Stimulated activated CD8-positive, alpha-beta memory T cell treated with anti-CD3 and anti-CD28 coated beads, Interleukin-7, amount 100 ng/mL, for 24 hours (primary cell): ENCODE data around the gene FCRL1.

Experiments used
- DNase-seq: peaks from one replicate; pipeline ENCODE4 v3.0.0-alpha.2; 2020; ENCODE audit warnings: low read depth

FCRL1 gene

DNA sequence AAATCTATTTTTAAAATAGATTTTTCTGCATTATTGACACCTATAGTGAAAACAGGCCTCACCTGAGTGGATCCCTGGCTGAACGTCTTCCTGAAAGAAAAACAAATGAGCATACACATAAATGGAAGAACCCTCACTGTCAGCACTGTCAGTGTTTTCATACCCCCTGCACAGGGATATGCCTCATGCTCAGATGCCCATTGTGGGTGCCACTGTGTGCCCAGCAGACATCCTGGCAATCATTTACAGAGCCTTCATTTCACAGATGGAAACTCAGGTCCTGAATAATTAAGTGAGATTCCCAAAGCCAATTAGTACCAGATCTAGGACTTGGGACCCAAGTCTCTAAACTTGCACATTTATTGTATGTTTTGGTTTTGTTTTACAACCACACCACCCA lies 19.9 kb downstream of the FCRL1 start:
- no peak for DNase-seq

DNA sequence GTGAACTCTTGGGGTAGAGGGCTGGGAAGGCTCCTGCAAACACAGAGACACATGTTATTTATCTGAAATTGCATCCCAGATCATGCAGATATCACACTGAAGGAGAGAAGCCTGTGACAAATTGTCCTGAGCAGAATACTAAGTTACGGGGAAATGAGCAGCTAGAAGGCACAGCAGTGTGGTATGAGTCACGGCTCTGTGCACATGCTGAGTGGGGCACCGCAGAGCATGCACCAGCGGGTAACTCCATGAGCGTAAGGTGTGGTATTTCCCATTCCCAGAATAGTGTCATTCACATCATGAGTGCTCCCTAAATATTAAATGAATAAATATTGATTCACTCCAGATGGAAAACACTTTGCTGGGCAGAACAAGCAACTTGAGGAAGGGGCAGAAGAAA lies 21.7 kb downstream of the FCRL1 start:
- no peak for DNase-seq

GRCh38 chr1:157785248-157785647 lies 34.7 kb downstream of the FCRL1 start:
- DNase-seq, result no peak

DNA sequence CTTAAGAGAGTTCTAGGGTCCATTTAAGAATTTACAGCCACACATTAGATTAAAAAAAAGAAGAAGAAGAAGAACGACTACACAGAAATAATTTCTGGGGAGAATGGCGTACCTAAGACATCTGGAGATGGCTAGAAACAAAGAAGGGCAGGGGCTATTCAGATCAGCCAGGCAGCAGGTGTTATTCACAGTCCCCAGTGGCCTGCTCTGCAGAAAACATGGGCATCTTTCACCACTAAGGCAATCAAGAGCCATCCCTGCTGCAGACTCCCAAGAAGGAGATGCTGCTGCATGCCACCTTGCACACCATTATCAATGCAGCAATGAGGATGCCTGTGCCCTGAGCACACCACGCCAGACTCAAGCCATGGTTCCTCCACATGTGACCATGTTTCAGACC lies 35.1 kb downstream of the FCRL1 start:
- no peak for DNase-seq

GRCh38 chr1:157782931-157783330 lies 37.0 kb downstream of the FCRL1 start:
- DNase-seq, result no peak

- DNase-seq, result no peak
These were observed 38.9 kb downstream of the FCRL1 start for GRCh38 chr1:157781048-157781447.

- no peak for DNase-seq
These were observed 42.9 kb downstream of the FCRL1 start, which contains the start of gene FCRL2 for GRCh38 chr1:157776971-157777391. FCRL2 (minus strand) TSS chr1:157777132; CDS start chr1:157777073, 59 bp downstream.

GRCh38 chr1:157775101-157775870 lies 44.6 kb downstream of the FCRL1 start:
- no peak for DNase-seq

DNA sequence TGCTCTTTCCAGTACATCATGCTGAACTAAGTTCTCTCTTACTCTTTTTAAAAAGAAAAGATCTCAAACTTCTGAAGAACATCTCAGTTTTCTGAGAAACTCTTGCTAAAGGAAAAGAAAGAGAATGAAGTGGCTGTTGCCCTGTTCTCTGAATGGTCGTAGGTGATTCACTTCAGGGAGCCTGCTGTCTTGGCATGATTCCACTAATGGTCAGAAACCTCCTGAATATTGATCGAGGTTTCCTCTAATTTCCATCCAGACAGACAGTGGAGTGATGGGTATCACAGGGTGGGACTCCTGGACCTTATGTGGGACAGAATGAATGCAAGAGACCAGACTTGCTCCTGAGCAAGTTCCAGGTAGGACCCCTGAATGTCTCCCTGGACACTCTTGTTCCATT lies 45.5 kb downstream of the FCRL1 start:
- no peak for DNase-seq

DNA sequence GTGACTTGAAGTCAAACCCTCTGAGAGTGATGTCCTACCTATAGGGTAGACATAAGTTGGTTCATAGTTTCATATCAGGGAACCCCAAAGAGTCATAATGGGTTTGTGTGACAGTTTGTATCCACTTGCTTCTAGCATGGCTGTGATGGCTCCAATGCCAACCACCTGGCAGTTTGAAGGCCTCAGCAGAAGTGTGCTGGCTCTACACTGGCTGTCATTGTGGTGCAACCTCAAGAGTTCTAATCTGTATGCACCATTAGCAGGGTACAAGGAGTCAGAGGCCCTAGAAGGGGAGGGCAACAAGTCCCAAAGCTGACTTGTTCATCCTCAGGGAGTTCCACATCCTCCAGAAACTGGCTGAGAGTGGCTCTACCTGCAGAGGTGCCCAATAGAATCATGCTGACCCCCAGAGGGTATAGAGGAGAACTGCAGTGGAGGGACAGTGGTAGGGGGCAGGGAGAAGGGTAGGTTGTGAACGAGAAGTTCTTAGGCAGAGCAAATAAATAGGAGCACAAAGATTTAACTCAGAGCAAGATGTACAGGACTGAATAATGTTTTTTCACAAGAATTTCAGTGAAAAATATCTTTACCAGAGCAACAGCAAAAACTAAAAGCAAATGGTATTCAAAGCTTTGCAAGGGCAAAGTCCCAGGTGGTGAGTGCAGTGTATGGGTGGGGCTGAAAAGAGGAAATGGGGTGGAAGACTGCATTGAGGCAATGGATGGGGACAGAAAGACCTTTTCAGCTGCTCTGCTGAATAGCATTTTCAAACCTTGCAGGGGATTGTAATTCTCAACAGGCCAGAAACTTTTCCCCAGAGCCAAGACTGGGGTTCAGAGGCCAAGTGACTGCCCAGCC lies 46.2 kb downstream of the FCRL1 start:
- no peak for DNase-seq

GRCh38 chr1:157771661-157772425 lies 48.1 kb downstream of the FCRL1 start:
- DNase-seq, result no peak

DNA sequence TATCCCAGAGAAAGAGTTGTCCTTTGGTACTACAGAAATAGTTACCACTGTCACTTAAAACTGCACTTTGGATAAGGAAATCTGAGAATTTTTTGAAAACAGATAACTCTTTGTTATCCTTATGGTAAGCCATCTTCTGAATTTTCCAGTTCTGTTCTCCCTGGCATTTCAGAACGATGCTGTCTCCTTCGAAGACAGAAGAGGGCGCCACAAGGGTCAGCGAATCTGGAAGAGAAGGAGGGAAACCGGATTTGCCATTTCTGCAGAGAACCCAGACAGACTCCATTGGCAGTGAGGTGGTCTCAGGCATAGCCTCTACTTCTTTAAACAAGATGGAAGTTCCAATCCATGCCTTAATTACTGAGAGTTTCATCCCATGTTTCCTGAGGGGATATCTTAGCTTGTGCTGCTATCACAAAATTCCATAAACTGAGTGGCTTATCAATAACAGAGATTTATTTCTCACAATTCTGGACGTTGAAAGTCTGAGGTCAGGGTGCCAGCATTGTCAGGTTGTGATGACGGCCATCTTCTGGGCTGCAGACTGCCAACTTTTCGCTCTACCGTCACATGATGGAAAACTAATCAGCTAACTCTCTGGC lies 49.4 kb downstream of the FCRL1 start:
- DNase-seq, result no peak

GRCh38 chr1:157766792-157767191 lies 53.1 kb downstream of the FCRL1 start:
- DNase-seq, result no peak

GRCh38 chr1:157758018-157758417 lies 61.9 kb downstream of the FCRL1 start:
- DNase-seq, result no peak

DNA sequence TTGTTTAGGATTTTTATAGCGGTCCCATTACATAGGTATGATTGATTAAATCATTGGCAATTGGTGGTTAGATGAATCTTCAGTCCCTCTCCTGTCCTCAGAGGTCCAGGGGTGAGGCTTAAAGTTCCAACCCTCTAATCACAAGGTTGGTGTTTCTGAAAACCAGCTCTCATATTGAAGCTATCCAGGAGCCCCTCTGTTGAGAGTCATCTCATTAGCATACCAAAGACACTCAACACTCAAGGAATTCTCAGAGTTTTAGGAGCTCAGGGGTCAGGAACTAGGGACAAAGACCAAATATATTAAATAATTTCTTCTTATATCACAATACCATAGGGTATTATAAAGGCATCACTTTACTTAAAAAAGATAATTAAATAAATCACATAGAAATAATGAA lies 66.3 kb downstream of the FCRL1 start:
- DNase-seq, result no peak

- no peak for DNase-seq
These were observed 68.6 kb downstream of the FCRL1 start for GRCh38 chr1:157751283-157751682.

DNA sequence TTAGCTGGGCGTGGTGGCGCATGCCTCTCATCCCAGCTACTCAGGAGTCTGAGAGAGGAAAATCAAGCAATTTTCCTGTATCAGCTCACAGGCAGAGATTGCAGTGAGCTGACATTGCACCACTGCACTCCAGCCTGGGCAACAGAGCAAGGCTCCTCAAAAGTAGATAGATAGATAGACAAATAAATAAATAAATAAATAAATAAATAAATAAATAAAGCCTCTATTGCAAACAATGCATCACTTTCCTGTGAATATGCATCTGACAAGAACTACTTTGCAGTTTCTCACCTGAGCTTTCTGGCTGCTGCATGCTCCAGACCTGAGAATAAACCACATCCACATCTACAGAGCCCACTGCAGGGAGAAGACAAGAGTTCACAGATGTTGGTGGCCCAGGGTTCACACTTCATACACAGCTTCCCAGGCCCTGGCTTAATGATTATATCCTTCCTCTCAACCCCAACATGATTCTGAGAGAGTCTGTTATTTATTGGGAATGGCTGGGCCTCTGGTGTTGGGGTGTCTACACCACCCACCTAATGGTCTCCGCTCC lies 71.6 kb downstream of the FCRL1 start:
- DNase-seq, result no peak
